Measurements from ENCODE around the gene TLE4.
A peak's percentile ranks its signal among the peaks of the same experiment; 100 is the strongest.

The TLE4 gene

GRCh38 chr9:79567671-79568098 is 4.1 kb upstream of the TLE4 start:
- H3K4me3 ChIP-seq (ENCODE audit: low read depth, low read length) = no peak overlapping the region
- no peak for TF ChIP-seq CTCF (IDR thresholded peaks at IDR 0.05; ENCODE audit: low read depth, low read length)

- TF ChIP-seq CTCF (IDR thresholded peaks at IDR 0.05; ENCODE audit: low read depth, low read length) = no peak
- no peak overlapping the region for H3K4me3 ChIP-seq (ENCODE audit: low read depth, low read length)
Observed at GRCh38 chr9:79568337-79569101, 3.2 kb upstream of the TLE4 start.

- TF ChIP-seq CTCF (IDR thresholded peaks at IDR 0.05; ENCODE audit: low read depth, low read length) = no peak
- peak overlapping the region; percentile 77 for H3K4me3 ChIP-seq (ENCODE audit: low read depth, low read length)
Observed at GRCh38 chr9:79569814-79570447, 1.8 kb upstream of the TLE4 start.

- no peak for TF ChIP-seq CTCF (IDR thresholded peaks at IDR 0.05; ENCODE audit: low read depth, low read length)
- peak overlapping the region; percentile 77 for H3K4me3 ChIP-seq (ENCODE audit: low read depth, low read length)
Observed at GRCh38 chr9:79570448-79571308, 1.1 kb upstream of the TLE4 start.

- no peak for TF ChIP-seq CTCF (IDR thresholded peaks at IDR 0.05; ENCODE audit: low read depth, low read length)
- H3K4me3 ChIP-seq (ENCODE audit: low read depth, low read length) = peak overlapping the region; percentile 81
Observed at GRCh38 chr9:79572032-79572607, 355 bp downstream of the TLE4 start.

GRCh38 chr9:79572608-79573411 is 1.0 kb downstream of the TLE4 start:
- H3K4me3 ChIP-seq (ENCODE audit: low read depth, low read length) = peak overlapping the region; percentile 81
- no peak for TF ChIP-seq CTCF (IDR thresholded peaks at IDR 0.05; ENCODE audit: low read depth, low read length)
